GM21515 (cell line): ENCODE results near the gene MYL11.

Experiments used
- ATAC-seq: cut with Tn5 transposase; IDR thresholded peaks from one replicate; pipeline ENCODE4 v1.9.1; 2021; ENCODE audit not compliant: unreplicated experiment

Gene MYL11

DNA sequence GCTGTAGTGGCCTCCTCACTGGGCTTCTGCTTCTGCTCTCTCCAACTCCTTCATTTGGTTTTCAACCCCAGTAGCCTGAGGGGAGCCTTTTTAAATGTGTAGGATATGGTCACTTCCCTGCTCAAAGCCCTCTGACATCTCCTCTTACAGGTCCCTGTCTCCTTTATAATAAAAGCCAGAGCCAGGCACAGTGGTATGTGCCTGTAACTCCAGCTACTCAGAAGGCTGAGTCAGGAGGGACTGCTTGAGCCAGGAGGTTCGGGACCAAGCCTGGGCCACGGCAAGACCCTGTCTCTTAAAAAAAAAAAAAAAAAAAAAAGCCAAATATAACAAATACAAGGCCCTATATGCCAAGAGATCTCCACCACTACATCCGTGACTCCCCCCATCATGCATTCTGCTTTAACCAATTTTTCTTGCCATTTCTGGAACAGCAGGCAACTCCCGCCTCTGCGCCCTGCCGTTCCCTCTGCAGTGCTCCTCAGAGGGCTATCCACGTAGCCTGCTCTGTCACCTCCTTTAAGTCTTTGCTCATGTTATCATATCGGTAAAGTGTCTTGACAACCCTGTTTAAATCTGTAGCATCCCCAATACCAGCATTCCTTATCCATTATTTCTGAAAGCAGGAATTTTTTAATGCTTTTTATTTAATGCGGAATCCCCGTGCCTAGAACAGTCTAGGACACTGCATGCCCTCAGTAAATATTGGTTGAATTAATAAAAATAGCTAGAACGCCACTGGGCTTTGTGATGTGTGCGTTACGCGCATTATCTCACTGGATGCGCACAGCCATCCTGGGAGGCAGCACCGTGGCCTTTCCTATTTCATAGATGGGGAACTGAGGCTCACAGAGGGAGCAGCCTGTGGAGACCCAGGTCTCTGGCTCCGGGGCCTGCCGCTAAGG, 42.3 kb downstream of the MYL11 start:
- ATAC-seq, result no peak

DNA sequence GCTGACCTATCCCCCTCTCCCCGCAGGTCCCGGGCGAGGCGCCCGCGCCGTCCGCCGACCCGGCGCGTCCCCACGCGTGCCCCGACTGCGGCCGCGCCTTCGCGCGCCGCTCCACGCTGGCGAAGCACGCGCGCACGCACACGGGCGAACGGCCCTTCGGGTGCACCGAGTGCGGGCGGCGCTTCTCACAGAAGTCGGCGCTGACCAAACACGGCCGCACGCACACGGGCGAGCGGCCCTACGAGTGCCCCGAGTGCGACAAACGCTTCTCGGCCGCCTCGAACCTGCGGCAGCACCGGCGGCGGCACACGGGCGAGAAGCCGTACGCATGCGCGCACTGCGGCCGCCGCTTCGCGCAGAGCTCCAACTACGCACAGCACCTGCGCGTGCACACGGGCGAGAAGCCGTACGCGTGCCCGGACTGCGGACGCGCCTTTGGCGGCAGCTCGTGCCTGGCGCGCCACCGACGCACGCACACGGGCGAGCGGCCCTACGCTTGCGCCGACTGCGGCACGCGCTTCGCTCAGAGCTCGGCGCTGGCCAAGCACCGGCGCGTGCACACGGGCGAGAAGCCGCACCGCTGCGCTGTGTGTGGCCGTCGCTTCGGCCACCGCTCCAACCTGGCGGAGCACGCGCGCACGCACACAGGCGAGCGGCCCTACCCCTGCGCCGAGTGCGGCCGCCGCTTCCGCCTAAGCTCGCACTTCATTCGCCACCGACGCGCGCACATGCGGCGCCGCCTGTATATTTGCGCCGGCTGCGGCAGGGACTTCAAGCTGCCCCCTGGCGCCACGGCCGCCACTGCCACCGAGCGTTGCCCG, 43.1 kb downstream of the MYL11 start:
- peak; percentile 72 for ATAC-seq

DNA sequence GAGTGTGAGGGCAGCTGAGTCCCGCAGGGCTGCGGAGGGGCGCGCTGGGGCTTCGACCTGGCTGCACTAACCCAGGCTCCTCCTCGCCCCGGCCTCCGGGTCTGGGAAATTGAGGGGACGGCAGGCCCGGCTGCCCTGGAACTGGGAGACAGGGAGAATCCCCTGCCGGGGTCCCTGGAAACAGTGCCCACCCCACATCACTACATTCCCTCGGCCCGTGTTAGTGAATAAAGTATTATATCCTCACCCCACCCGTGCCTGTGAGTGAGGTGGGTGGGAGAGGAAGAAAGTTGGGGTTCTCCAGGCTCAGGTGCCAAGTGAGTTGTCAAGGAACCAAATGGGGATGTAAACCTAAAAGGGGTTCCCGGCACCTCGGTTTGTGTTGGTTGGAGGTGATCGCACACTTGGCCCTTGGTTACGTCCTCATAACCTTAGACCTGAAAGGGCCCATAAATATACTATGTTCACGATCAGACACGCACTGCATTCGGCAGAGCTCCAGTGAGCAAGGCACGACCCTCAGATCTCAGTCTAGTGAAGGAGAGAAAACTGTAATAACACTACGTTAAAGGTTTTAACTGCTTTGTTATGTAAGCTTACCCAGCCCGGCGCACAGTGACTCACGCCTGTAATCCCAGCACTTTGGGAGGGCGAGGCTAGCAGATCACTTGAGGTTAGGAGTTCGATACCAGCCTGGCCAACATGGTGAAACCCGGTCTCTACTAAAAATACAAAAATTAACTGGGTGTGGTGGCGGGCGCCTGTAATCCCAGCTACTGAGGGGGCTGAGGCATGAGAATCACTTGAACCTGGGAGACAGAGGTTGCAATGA, 44.0 kb downstream of the MYL11 start:
- no peak for ATAC-seq

DNA sequence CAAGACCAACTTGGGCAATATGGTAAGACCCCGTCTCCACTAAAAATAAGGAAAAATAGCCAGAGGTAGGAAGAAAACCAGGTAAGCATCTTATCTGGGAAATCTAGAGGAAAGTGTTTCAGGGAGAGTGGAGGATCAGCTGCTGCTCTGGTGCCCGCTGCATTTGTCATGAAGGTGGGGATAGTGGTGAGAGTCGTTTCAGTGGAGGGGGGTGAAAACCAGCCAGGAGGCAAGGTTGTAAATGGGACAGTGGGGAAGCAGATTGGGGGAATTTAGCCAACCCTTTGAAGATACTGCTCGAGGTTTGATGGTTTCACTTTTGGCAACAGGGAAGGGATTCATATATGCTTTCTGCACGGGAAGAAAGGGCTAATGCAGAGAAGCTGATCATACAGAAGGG, 46.4 kb downstream of the MYL11 start:
- no peak for ATAC-seq
